Caki2 (cell line): Measurements from ENCODE around the gene BOK. TPM values are rescaled to one million over a fixed set of nuclear protein-coding genes. Genes with fewer than 3 reads are reported as not detected.

ENCODE experiments used
- DNase-seq: peaks from one replicate; pipeline ENCODE4 v3.0.0-alpha.2; 2015; ENCODE audit warnings: low read depth
- in situ Hi-C: cut with HindIII; loops from 2 replicates; pipeline ENCODE4 v1.10.0; 2016; ENCODE audit warnings: low sequenced_read_pairs, low pct_unique_long_range_greater_than_20kb, mixed read lengths
- total RNA-seq: library from RNA; depleted of rRNA; stranded (reverse); fragments of >200 nt; shearing (Covaris generic); gene quantifications from 2 replicates; pipeline ENCODE4 v1.2.3, GENCODE V29; 2014; ENCODE audit warnings: low replicate concordance

The BOK gene
- total RNA-seq, 1 experiment from 2014 or later = 48.1 TPM

DNA sequence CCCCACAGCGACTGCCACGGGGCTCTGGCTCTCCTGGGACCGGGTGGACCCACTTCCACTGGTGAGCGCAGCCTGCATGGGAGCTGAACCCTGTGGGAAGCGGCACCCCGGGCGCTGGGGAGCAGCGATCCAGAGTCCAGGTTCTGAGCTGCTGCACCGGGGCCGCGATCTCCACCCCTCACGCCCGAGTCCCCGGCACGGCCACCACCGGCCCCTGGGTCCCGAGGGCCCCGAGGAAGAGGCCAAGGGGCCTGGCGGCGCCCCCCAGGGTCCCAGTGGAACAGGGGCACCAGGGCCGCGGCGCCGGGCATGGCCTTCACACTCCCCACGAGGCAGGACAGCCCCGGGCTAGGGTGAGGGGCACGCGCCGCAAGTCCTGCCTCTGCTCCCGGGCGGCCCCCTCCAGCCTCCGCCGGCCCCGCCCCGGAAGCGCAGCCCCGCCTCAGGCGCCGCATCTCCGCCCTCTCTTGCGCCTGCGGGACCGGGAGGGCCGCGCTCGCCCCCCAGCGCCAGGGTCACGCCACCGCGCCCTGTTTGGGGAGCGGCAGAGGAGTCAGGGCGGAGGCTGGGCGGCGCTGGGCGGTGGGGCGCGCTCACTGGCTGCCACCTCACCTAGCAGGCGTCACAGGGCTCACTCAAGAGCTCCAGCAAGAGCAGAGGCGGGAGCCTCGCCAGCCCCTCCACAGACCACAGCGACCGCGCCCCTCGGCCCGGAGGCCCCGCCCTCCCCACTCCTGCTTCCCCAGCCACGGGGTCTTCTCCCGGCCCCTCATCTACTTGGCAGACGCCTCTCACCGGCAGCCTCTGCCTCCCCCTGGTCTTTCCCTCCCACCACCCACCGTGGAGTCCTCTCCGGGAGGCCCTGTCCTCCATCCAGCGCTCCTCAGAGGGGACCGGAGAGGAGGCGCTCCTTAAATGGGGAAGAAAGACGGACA lies 51.6 kb downstream of the BOK start:
- DNase-seq = peak; percentile 96
- in situ Hi-C loops = no loop called here

DNA sequence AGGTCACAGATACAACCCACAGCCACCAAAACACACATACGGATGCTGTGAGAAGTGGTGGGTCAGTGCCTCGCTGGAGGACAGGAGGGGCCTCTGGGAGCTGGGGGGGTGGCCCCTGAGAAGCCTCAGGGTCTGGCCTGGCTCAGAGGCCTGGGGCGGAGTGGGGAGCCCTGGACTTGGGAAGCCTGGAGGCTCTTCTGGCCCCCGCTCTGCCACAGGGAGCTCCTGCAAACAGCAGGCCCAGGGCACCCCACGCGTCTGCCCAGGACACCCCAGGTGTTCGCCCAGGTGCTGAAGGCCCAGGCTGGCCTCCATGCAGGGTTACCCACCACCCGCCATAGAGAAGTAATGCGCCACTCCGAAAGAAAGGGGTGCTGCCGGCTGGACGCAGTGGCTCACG lies 52.5 kb downstream of the BOK start:
- in situ Hi-C loops = no loop called here
- DNase-seq = no peak

DNA sequence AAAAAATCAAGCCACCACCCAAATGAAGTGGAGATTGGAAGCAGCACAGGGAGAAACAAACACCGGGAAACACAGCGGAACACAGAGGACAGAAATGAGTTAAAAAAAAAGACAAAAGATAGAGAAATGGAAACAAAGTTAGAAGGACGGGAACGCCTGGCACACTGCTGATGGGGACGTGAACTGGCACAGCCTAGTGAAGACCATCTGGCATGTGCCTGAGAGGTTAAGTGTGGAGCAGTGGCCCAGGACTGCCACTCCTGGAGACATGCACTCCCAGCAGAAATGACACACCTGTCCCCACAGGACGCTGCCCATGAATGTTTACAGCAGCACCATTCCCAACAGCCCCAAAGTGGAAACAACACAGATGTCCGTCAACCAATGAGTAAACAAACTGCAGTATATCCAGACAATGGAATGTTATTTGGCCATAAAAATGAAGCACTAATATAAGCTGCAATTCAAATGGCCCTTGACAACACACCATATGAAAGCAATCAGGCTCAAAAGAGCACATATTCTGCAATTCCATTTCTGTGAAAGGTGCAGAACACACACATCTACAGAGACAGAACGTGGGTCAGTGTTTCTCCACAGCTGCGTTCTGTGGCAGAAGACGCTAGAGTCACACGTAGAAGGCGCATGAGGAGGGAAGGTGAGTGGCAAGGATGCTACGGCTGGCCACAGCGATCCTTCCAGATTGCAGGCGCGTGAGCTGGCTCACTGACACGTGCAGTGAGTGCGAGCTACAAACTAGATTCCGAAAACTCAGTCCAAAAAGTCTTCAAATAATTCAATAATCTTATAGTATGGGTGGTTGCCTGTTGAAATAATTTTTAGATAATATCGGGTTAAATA lies 53.8 kb downstream of the BOK start:
- DNase-seq = no peak
- in situ Hi-C loops = no loop called here

DNA sequence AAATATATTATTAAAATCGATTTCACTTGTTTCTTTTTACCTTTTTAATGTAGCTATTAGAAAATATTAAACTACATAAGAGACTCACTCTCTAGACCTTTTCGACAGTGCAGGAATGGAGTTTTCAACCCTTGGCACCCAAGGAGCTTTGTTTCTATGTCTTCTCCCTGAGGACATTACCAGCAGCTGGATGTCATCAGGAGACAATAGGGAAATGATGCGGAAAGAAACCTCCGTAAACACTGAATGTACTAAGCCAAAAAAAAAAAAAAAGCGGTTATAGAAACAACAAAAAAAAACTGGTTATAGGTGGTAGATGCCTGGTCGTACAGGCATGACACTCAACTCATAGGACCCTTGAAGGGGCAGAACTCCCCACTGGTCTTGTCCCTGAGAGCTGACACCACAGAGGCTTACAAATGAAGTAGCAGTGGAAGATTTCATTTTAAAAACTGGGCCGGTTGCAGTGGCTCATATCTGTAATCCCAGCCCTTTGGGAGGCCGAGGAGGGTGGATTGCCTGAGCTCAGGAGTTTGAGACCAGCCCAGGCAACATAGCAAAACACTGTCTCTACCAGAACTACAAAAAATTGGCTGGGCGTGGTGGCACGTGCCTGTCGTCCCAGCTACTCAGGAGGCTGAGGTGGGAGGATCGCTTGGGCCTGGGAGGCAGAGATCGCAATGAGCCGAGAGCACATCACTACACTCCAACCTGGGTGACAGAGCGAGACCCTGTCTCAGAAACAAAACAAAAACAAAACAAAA lies 54.7 kb downstream of the BOK start:
- DNase-seq = no peak

GRCh38 chr2:241615041-241615440 lies 56.5 kb downstream of the BOK start:
- in situ Hi-C loops = no loop called here
- no peak for DNase-seq

More for the DNA sequence above, 54.7 kb downstream of the BOK start:
- in situ Hi-C loops = no loop called here

DNA sequence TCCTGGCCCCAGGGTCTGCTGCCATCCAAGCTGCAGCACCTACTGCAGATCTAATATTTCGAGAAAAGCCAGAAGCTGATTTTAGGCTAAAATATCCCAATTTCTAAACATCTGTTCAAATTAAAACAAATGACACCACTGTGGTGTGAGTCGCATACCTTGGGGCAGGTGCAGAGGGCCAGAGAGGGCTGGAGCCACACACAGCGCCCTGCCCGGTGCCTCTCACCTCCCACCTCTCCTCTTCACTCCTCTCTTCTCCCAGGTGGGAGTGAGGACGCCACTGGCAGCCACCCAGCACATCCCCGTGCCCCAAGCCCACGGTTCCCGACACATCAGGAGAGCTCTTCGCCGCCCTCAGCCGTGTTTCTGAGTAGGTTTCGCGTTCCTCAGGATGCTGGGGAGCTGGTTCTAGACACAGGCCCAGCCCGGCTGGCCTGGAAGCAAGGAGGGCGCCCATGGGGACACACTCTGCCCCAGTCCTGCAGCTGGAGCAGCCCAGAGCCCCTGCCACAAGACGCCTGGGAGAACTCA lies 57.0 kb downstream of the BOK start:
- DNase-seq = no peak
- in situ Hi-C loops = no loop called here

DNA sequence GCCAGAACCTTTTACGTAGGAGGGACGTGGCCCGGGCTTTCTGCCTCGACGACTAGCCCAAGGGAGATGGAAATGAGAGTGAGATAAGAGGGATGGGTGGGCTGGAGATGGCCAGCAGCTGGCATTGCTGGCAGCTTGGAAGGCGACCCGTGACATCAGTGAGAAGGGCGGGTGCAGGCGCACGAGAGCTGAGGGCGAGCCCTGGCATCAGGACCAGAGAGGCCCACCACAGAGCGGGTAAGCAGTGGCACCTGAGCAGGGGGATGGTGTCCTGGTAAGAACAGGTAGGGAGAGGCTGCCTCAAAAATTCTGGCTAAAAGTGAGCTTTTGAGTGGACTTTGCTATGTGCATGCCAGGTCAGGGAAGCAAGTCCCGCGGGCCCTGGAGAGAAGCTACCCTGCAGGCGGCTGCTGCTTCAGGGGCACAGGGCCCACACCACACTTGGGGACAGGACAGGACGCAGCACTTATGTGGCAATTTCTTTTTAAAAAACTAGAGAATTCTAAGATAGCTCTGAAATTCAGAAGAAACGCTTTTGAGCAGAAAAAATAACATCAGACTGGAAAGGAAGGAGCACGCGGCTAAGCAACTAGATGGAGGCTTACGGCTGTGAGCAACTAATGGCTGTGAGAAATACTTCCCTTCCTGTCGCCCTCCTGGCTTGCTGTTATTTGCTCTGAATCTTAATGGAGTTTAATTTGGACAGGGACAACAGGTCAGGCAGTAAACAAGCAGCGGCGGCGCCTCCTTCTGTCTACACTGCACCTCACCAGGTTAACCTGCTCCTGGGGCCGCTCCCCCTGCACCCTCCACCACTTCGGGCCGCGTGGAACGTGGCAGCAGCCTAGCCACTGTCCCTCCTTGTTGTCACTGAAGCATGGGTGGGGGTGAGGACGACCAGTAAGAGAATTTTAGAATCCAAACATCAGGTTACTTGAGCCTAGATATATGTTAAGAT lies 57.9 kb downstream of the BOK start:
- DNase-seq = no peak
- in situ Hi-C loops = no loop called here

DNA sequence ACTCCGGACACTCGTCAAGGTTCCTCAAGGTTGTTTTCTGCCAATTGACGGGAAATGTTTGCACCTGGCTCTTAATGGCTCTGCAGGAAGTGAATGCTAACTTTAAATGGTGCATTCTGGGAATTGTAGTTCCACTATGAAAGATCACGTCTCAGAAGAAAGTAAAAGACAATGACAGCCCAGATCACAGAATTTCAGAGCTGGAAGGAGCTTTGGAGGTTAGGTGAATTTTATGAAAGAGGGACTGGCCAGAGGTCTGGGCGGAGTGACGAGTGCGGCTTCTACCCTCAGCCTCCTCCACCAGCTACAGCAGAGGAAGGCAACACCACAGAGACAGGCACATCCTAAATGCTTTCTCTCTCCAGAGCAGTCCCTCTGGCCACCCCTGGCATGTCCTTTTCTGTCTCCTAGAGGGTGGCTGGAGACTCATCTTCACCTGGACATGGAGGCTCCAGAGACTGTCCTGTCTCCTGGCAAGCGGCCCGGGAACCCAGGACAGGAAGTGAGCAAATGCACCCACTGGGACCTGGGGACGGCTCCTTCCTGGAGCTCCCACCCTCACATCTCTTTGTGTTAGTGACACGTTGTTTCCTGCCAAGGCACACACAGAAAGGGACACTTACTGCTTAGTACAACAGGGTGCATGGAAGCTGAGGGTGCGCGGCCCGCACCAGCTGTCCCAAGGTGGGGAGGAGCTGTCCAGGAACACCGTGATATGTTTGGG lies 59.0 kb downstream of the BOK start:
- no peak for DNase-seq
- in situ Hi-C loops = no loop called here

DNA sequence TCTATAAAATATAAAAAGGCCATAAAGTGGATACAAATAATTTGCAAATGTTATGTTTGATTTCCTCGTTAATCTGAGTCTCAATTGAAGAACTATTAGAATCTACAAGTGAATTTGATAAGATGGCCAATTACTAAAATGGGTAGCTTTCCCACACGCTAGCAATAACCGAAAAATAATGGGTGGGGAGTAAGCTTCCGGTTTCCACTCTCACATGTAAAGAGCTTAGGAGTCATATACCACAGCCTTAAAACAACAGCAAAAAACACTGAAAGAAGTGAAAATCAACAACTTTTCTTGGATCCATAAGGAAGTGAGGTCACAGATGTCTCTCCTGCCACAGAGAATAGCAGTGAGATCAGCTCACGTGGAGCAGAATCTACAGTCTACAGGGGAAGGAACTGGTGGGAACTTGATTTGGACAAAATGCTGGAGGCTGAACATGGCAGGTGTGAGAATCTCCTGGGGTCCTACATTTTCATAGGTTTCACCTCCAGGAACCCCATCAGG lies 59.8 kb downstream of the BOK start:
- no peak for DNase-seq
- in situ Hi-C loops = no loop called here

DNA sequence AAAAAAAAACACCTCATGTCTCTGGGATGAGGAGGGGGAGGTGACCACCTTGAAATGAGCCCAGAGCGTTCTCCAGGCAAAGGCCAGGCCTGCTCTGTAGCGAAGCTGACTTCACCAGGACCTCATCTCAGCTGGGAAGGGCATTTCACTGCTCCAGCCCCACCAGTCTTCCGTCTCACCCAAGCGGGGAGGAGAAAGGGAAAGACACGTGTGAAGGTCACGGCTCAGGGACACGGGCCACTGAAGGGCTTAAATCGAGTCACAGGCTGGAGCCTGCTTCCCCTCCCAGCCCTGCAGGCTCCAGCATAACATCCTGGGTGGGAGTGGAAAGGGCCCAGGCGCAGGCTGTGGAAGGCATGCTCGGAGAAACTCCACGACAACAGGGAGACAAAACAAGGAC lies 60.3 kb downstream of the BOK start:
- in situ Hi-C loops = no loop called here
- no peak for DNase-seq

- no peak for DNase-seq
- in situ Hi-C loops = no loop called here
Measured at GRCh38 chr2:241619597-241620418, 61.3 kb downstream of the BOK start.

DNA sequence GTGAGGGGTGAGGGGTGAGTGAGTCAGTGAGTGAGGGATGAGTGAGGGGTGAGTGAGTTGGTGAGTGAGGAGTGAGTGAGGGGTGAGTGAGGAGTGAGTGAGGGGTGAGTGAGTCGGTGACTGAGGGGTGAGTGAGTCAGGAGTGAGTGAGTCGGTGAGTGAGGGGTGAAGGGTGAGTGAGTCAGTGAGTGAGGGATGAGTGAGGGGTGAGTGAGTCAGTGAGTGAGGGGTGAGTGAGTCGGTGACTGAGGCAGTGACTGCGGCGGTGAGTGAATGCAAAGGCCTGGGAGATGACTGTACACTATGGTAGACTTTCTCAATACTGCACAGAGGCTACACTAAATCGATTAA lies 61.8 kb downstream of the BOK start:
- peak; percentile 45 for DNase-seq
- in situ Hi-C loops = no loop called here
